Kidney (tissue), 14 donors: ENCODE measurements around the gene IL15. TPM values are rescaled to one million over a fixed set of nuclear protein-coding genes. Genes with fewer than 3 reads are reported as not detected.

Experiments
- DNase-seq, 5 donors: peaks; one replicate each; pipeline ENCODE4 v3.0.0-alpha.2; 2013 to 2020
- FAIRE-seq: peaks from 2 replicates; lab custom pipeline; 2012; peaks lifted over from hg19 to GRCh38; lab: Jason Lieb, UNC
- H3K27ac ChIP-seq, 2 donors: one replicate each; pipeline ENCODE4 v1.7.0; 2013; ENCODE audit warnings: low read depth in 2 of 2, low read length in 2 of 2, inconsistent platforms in 1 of 2
- H3K27me3 ChIP-seq: one replicate; pipeline ENCODE4 v1.7.1; 2013; ENCODE audit warnings: low read length, inconsistent platforms; ENCODE audit not compliant: control insufficient read depth, insufficient read depth
- H3K36me3 ChIP-seq, 3 donors: one replicate each; pipeline versions ENCODE4 v1.7.0 to v1.7.1; 2013; ENCODE audit warnings: low read length in 3 of 3, control low read depth in 1 of 3, inconsistent platforms in 1 of 3; ENCODE audit not compliant: insufficient read depth in 3 of 3, control insufficient read depth in 2 of 3
- H3K4me1 ChIP-seq, 3 donors: one replicate each; pipeline versions ENCODE4 v1.7.0 to v1.7.1; 2013; ENCODE audit warnings: low read length in 3 of 3, inconsistent platforms in 1 of 3, low read depth in 1 of 3; ENCODE audit not compliant: control insufficient read depth in 2 of 3, insufficient read depth in 2 of 3
- H3K4me3 ChIP-seq, 3 donors: one replicate each; pipeline versions ENCODE4 v1.7.0 to v1.8.1; 2013; ENCODE audit warnings: low read length in 3 of 3, control low read depth in 1 of 3, inconsistent platforms in 1 of 3
- H3K9ac ChIP-seq, 3 donors: one replicate each; pipeline versions ENCODE4 v1.7.0 to v1.7.1; 2013; ENCODE audit warnings: low read length in 3 of 3, control low read depth in 1 of 3, inconsistent platforms in 1 of 3
- H3K9me3 ChIP-seq, 3 donors: one replicate each; pipeline versions ENCODE4 v1.7.0 to v1.7.1; 2013; ENCODE audit warnings: low read length in 3 of 3, control low read depth in 1 of 3, inconsistent platforms in 1 of 3; ENCODE audit not compliant: control insufficient read depth in 2 of 3, insufficient read depth in 1 of 3
- CTCF ChIP-seq: IDR thresholded peaks from 3 replicates; pipeline ENCODE4 v1.5.1; 2012; ENCODE audit warnings: mild to moderate bottlenecking, moderate library complexity, borderline replicate concordance; ENCODE audit not compliant: insufficient read depth; ENCODE audit errors: extremely low read depth
- intact Hi-C: fragments of 100-400 bp; cut with DNase I; formaldehyde crosslinking; loops from one replicate; pipeline ENCODE4 v1.11.1; 2022
- polyA plus RNA-seq: library from polyadenylated mRNA; stranded (reverse); fragments of 350-450 nt; fragmentation: Illumina TruSeq; extraction: RNeasy Lipid Tissue Mini Kit (QIAGEN cat#74804); gene quantifications from one replicate; pipeline ENCODE4 v1.2.3, GENCODE V29; 2014; ENCODE audit warnings: low read depth, low replicate concordance; ENCODE audit not compliant: insufficient read depth
- total RNA-seq: library from RNA; stranded (reverse); fragmentation: NEBNext Ultra II Directional; extraction: Animal tissue kit (Norgen Biotek cat#: 25700); gene quantifications from one replicate; pipeline ENCODE4 v1.2.1, GENCODE V29; 2021
- donor health status: control.
- donor health status: control.
- donor health status: control.
- donor health status: control.
- donor health status: control.
- donor health status: DM: yes; HTN: yes; CAD: no.
- donor health status: Normal renal cell carcinoma (clear cell type).

IL15 gene
- total and polyA plus RNA-seq, 2 donors from 2014 or later = 4.8 to 6.4 TPM

GRCh38 chr4:141771889-141772830 lies 135.8 kb downstream of the IL15 start:
- no peaks in the 10 kb centered on the region for H3K4me1 ChIP-seq
- H3K9me3 ChIP-seq = no peaks in the 10 kb centered on the region
- no peaks in the 10 kb centered on the region for H3K27me3 ChIP-seq
- no peak overlapping the region for H3K4me3 ChIP-seq
- TF ChIP-seq CTCF = no peak
- DNase-seq = no peak
- no peak for FAIRE-seq
- H3K36me3 ChIP-seq = no peaks in the 10 kb centered on the region
- H3K27ac ChIP-seq = no peak overlapping the region
- intact Hi-C loops = no loop called here
- H3K9ac ChIP-seq = no peak overlapping the region

- FAIRE-seq (peak; percentile 58), DNase-seq (no peak)
- Histone ChIP-seq H3K27me3 (no peaks in the 10 kb centered on the region), H3K9ac (no peak overlapping the region), H3K36me3 (no peaks in the 10 kb centered on the region), H3K9me3 (no peaks in the 10 kb centered on the region), H3K4me3 (no peak overlapping the region), H3K27ac (no peak overlapping the region), H3K4me1 (no peaks in the 10 kb centered on the region)
- intact Hi-C loops = no loop called here
- TF ChIP-seq CTCF = no peak
Observed at GRCh38 chr4:141772838-141773237, 136.5 kb downstream of the IL15 start.

GRCh38 chr4:141782205-141782604 lies 145.8 kb downstream of the IL15 start:
- Histone ChIP-seq H3K9ac (no peak overlapping the region), H3K36me3 (no peaks in the 10 kb centered on the region), H3K4me1 (no peaks in the 10 kb centered on the region), H3K27ac (no peak overlapping the region), H3K27me3 (no peaks in the 10 kb centered on the region), H3K9me3 (no peaks in the 10 kb centered on the region), H3K4me3 (no peak overlapping the region)
- no peak for FAIRE-seq
- no peak for TF ChIP-seq CTCF
- intact Hi-C loops = no loop called here
- no peak for DNase-seq
